Endothelial cell of umbilical vein (primary cell): Measurements from ENCODE around the gene GON4L. TPM values are rescaled to one million over a fixed set of nuclear protein-coding genes. Genes with fewer than 3 reads are reported as not detected.

Experiments used
- polyA plus RNA-seq, 4 experiments: library from polyadenylated mRNA; depleted of rRNA in 3 of 4; stranded (reverse) in 3 of 4; unstranded in 1 of 4; fragments of >200 nt; gene quantifications; 2 replicates each; pipeline versions ENCODE4 v1.2.1 to v1.2.3, GENCODE V29; 2011 to 2012; ENCODE audit warnings: missing spikeins in 1 of 4
- small RNA-seq: library from RNA; depleted of rRNA; stranded (forward); fragments of <200 nt; gene quantifications from one replicate; pipeline ENCODE3, GENCODE V24; 2012; ENCODE audit warnings: low replicate concordance, low read depth; ENCODE audit not compliant: insufficient read depth, insufficient read length
- total RNA-seq: library from RNA; stranded (reverse); gene quantifications from 2 replicates; pipeline ENCODE4 v1.2.3, GENCODE V29; 2021

Gene GON4L
- total and polyA plus RNA-seq, 2 donors (not counting 3 experiments of a cell fraction or from before 2014, with no cell fraction given), result 30.5 to 58.7 TPM

Small RNAs within 50 kb of the gene (small RNA-seq; reads per million reads assigned to genes)
- not detected for gene RF00015

Other genes starting within 250 kb of the GON4L start
- gene MSTO1, start 247.0 kb downstream of the GON4L start, total RNA-seq, result 51.9 and 52.5 TPM in 2 replicates
- gene MSTO1, start 247.0 kb downstream of the GON4L start, polyA plus RNA-seq, result 36.8 and 44.4 TPM in 2 replicates
- 42.0 and 42.3 TPM in 2 replicates for gene YY1AP1, start 168.4 kb downstream of the GON4L start, total RNA-seq
- 46.4 and 46.9 TPM in 2 replicates for gene YY1AP1, start 168.4 kb downstream of the GON4L start, polyA plus RNA-seq
- gene DAP3, start 168.1 kb downstream of the GON4L start, total RNA-seq, result 98.9 and 104 TPM in 2 replicates
- gene DAP3, start 168.1 kb downstream of the GON4L start, polyA plus RNA-seq, result 86.5 and 88.9 TPM in 2 replicates
- 33.7 and 36.5 TPM in 2 replicates for gene SYT11, start 2.4 kb upstream of the GON4L start, total RNA-seq
- gene SYT11, start 2.4 kb upstream of the GON4L start, polyA plus RNA-seq, result 27.6 and 28.2 TPM in 2 replicates
- 46.4 and 47.8 TPM in 2 replicates for gene RIT1, start 54.1 kb upstream of the GON4L start, total RNA-seq
- 52.0 and 65.5 TPM in 2 replicates for gene RIT1, start 54.1 kb upstream of the GON4L start, polyA plus RNA-seq
- gene KHDC4, start 77.2 kb upstream of the GON4L start, total RNA-seq, result 54.1 and 55.6 TPM in 2 replicates
- 47.9 and 48.6 TPM in 2 replicates for gene KHDC4, start 77.2 kb upstream of the GON4L start, polyA plus RNA-seq
- gene RXFP4, start 84.4 kb upstream of the GON4L start, total RNA-seq, result not detected in 2 replicates
- not detected in 2 replicates for gene RXFP4, start 84.4 kb upstream of the GON4L start, polyA plus RNA-seq
- gene ARHGEF2, start 121.3 kb upstream of the GON4L start, total RNA-seq, result 110 and 118 TPM in 2 replicates
- 59.2 and 62.0 TPM in 2 replicates for gene ARHGEF2, start 121.3 kb upstream of the GON4L start, polyA plus RNA-seq
- 339 and 362 TPM in 2 replicates for gene SSR2, start 163.7 kb upstream of the GON4L start, total RNA-seq
- 1,337 and 1,787 TPM in 2 replicates for gene SSR2, start 163.7 kb upstream of the GON4L start, polyA plus RNA-seq
- 48.1 and 50.8 TPM in 2 replicates for gene UBQLN4, start 196.6 kb upstream of the GON4L start, total RNA-seq
- 50.5 and 53.6 TPM in 2 replicates for gene UBQLN4, start 196.6 kb upstream of the GON4L start, polyA plus RNA-seq
- 77.7 and 80.3 TPM in 2 replicates for gene LAMTOR2, start 197.6 kb upstream of the GON4L start, total RNA-seq
- gene LAMTOR2, start 197.6 kb upstream of the GON4L start, polyA plus RNA-seq, result 136 and 145 TPM in 2 replicates
- not detected in 2 replicates for gene RAB25, start 203.9 kb upstream of the GON4L start, total RNA-seq
- gene RAB25, start 203.9 kb upstream of the GON4L start, polyA plus RNA-seq, result not detected in 2 replicates
- gene MEX3A, start 225.3 kb upstream of the GON4L start, total RNA-seq, result 23.6 and 26.6 TPM in 2 replicates
- 20.2 and 22.0 TPM in 2 replicates for gene MEX3A, start 225.3 kb upstream of the GON4L start, polyA plus RNA-seq